Measurements from ENCODE around the gene TMED4. TPM values are rescaled to one million over a fixed set of nuclear protein-coding genes. Genes with fewer than 3 reads are reported as not detected.

The TMED4 gene
- total RNA-seq, 1 donor from 2014 or later: 95.8 TPM

DNA sequence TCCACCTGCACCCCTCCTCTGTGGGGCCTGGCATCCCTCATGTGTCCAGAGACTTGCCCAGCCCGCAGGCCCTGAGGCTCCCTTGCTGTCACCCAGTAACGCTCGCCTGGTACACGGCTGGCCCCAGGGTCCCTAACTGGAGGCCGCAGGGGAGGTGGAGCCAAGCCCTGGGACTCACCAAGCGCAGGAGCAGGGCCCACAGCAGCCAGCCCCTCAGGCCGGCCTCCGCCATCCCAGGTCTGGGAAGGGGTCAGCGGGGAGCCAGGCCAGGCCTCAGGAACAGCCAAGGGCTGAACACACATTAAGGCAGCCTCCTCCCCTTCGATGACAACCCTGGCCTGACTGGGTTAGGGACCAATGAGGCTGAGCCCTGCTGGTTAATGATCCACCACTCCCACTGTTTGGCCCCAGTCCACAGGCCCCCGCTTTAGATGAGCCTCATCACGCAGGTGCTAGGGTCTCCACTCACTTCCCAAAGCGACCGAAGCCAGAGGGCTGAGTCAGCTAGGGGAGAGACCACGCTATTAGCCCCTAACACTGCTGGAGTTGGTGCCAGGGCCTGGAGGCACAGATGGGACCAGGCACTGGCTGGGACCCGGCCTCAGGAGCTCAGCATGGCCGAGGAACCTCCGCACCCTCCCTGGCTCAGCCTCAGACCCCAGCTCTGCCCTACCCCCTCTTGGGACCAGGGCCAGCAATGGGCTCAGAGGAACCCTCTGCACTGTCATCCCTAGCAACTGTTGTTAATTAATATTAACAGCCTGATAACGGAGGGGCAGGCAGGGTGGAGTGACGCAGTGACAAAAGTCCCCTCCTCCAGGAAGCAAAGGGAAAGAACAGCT is 40.8 kb downstream of the TMED4 start, which contains the start of gene NPC1L1:
TSS of gene NPC1L1 (minus strand) at position 303 of the 842 bp plus-strand sequence. CDS start at position 232, 71 bp downstream.
- H4K20me1 ChIP-seq (ENCODE audit: low read depth): no peaks in the 10 kb centered on the region
- H3K79me2 ChIP-seq (ENCODE audit: low read depth): no peaks in the 10 kb centered on the region
- peaks cover 2% of the 10 kb centered on the region for H3K27me3 Mint-ChIP-seq (ENCODE audit: insufficient read depth, low read depth)
- H3K9me3 ChIP-seq (ENCODE audit: low read depth): no peaks in the 10 kb centered on the region
- H3K9ac ChIP-seq: no peak within 1 kb of the TSS
- no peaks in the 10 kb centered on the region for H3K27me3 ChIP-seq
- H3F3A ChIP-seq (ENCODE audit: low read depth): no peaks in the 10 kb centered on the region
- no peak within 1 kb of the TSS for H2AFZ ChIP-seq (replicated peaks)
- H3K4me1 ChIP-seq: no peaks in the 10 kb centered on the region
- H3K36me3 Mint-ChIP-seq: no peaks in the 10 kb centered on the region
- TF ChIP-seq EZH2 (IDR thresholded peaks at IDR 0.05) (no peak), EZH2phosphoT487 (IDR thresholded peaks at IDR 0.05) (no peak)
- TF ChIP-seq, protein P1, sequence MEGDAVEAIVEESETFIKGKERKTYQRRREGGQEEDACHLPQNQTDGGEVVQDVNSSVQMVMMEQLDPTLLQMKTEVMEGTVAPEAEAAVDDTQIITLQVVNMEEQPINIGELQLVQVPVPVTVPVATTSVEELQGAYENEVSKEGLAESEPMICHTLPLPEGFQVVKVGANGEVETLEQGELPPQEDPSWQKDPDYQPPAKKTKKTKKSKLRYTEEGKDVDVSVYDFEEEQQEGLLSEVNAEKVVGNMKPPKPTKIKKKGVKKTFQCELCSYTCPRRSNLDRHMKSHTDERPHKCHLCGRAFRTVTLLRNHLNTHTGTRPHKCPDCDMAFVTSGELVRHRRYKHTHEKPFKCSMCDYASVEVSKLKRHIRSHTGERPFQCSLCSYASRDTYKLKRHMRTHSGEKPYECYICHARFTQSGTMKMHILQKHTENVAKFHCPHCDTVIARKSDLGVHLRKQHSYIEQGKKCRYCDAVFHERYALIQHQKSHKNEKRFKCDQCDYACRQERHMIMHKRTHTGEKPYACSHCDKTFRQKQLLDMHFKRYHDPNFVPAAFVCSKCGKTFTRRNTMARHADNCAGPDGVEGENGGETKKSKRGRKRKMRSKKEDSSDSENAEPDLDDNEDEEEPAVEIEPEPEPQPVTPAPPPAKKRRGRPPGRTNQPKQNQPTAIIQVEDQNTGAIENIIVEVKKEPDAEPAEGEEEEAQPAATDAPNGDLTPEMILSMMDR (IDR thresholded peaks at IDR 0.05): no peak
- peak within 1 kb of the TSS; percentile 6 for H3K27ac Mint-ChIP-seq
- H3K36me3 ChIP-seq: no peaks in the 10 kb centered on the region
- H3K27ac ChIP-seq: no peak within 1 kb of the TSS
- H3K4me3 ChIP-seq: no peak within 1 kb of the TSS
- no peaks in the 10 kb centered on the region for H3K4me1 Mint-ChIP-seq
- no peak for DNase-seq (ENCODE audit: low spot score)
- H3K4me3 Mint-ChIP-seq: no peak within 1 kb of the TSS
- H3K9me3 Mint-ChIP-seq: no peaks in the 10 kb centered on the region
- H3K4me2 ChIP-seq: no peak within 1 kb of the TSS

DNA sequence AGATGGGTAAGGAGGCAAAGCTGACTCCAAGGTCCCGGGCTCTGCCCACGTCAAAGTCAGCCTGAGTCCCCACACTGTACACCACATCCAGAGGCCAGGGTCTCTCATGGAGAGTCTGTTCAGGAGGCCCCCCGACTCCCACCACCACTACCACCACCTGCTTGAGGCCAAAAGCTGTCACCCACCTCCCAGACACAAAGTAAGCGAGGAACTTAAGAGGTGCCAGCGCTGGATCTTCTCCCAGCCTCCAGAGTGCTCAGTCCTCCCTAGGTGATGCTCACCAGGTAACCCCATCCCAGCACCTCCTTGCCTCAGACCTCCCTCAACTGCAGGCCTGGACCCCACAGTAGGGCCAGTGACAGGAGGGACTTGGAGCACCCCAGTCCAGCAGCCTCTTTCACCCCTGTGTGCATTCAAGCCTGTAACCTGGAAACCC is 41.4 kb downstream of the TMED4 start:
- Histone ChIP-seq H3K9me3 (ENCODE audit: low read depth) (no peaks in the 10 kb centered on the region), H3K9ac (no peak overlapping the region), H3K27me3 (no peaks in the 10 kb centered on the region), H4K20me1 (ENCODE audit: low read depth) (no peaks in the 10 kb centered on the region), H2AFZ (replicated peaks) (no peak overlapping the region), H3K4me3 (no peak overlapping the region), H3K79me2 (ENCODE audit: low read depth) (no peaks in the 10 kb centered on the region), H3K27ac (no peak overlapping the region), H3K4me2 (no peak overlapping the region), H3K36me3 (no peaks in the 10 kb centered on the region), H3K4me1 (no peaks in the 10 kb centered on the region), H3F3A (ENCODE audit: low read depth) (no peaks in the 10 kb centered on the region)
- H3K36me3 Mint-ChIP-seq: no peaks in the 10 kb centered on the region
- peaks cover 2% of the 10 kb centered on the region for H3K27me3 Mint-ChIP-seq (ENCODE audit: insufficient read depth, low read depth)
- TF ChIP-seq, protein P1 (IDR thresholded peaks at IDR 0.05): no peak
- TF ChIP-seq EZH2 (IDR thresholded peaks at IDR 0.05): no peak
- TF ChIP-seq EZH2phosphoT487 (IDR thresholded peaks at IDR 0.05): no peak
- no peaks in the 10 kb centered on the region for H3K4me1 Mint-ChIP-seq
- no peak overlapping the region for H3K27ac Mint-ChIP-seq
- no peak overlapping the region for H3K4me3 Mint-ChIP-seq
- no peak for DNase-seq (ENCODE audit: low spot score)
- H3K9me3 Mint-ChIP-seq: no peaks in the 10 kb centered on the region

DNA sequence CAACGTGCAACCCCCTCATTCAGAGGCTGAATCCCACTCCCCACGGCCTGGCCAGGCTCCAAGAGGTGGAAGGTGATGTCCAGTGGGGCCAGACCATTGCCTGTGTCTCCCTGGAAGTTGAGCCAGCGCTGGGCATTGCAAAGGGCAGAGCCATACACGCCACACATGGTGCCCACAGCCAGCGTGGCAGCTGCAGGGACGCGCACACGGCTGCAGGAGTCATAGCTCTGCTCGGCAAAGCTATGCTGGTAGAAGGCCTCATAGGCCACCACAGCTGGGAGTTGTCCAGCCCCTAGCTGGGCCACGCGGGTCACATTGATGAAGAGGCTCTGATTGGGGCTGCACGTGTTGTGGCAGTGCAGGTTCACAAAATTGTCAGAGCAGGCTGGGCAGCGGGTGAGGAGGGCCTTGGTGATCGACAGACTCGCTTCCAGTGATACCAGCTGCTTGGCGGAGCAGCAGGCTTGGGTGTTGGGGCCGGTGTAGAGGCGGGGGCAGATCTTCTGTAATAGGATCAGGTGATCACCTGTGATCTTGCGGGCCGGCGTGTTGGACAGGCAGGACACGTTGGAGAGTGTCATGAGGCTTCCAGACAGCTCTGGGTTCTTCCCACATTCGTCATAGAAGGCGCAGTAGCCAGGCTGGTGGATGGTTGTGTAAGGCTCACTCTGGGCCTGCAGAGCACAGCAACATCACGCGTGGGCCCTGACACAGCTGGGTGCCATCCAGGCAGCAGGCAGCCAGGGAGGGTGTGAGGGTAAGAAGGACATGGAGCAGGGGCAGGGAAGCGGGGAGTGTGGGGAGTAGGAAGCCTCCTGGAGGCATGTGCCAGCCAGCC is 42.1 kb downstream of the TMED4 start:
- no peaks in the 10 kb centered on the region for H3K9me3 ChIP-seq (ENCODE audit: low read depth)
- H3K27me3 ChIP-seq: no peaks in the 10 kb centered on the region
- H3K79me2 ChIP-seq (ENCODE audit: low read depth): no peaks in the 10 kb centered on the region
- no peaks in the 10 kb centered on the region for H3K36me3 ChIP-seq
- H3K27ac ChIP-seq: no peak overlapping the region
- TF ChIP-seq, protein P1 (IDR thresholded peaks at IDR 0.05): no peak
- no peak for TF ChIP-seq EZH2 (IDR thresholded peaks at IDR 0.05)
- no peak for DNase-seq (ENCODE audit: low spot score)
- Mint-ChIP-seq H3K4me1 (no peaks in the 10 kb centered on the region), H3K9me3 (no peaks in the 10 kb centered on the region), H3K27me3 (ENCODE audit: insufficient read depth, low read depth) (peaks cover 2% of the 10 kb centered on the region), H3K27ac (peak overlapping the region; percentile 6), H3K4me3 (no peak overlapping the region), H3K36me3 (no peaks in the 10 kb centered on the region)
- no peak overlapping the region for H3K4me3 ChIP-seq
- H3K4me1 ChIP-seq: no peaks in the 10 kb centered on the region
- no peak overlapping the region for H3K4me2 ChIP-seq
- no peak overlapping the region for H2AFZ ChIP-seq (replicated peaks)
- no peaks in the 10 kb centered on the region for H3F3A ChIP-seq (ENCODE audit: low read depth)
- H4K20me1 ChIP-seq (ENCODE audit: low read depth): no peaks in the 10 kb centered on the region
- H3K9ac ChIP-seq: no peak overlapping the region

Data from neural progenitor cell (in vitro differentiated cells).